Fibroblast of skin of left quadriceps (primary cell): Measurements from ENCODE around the gene DSTN.
"Not testable (repeated sequence)": the region's sequence is repeated elsewhere in the genome, so short reads cannot be mapped to it uniquely, and the experiment has no call there.

Experiments used
- DNase-seq, 2 experiments: peaks; one replicate each; pipeline ENCODE4 v3.0.0-alpha.2; 2013; ENCODE audit warnings: low read depth in 2 of 2

Gene DSTN

DNA sequence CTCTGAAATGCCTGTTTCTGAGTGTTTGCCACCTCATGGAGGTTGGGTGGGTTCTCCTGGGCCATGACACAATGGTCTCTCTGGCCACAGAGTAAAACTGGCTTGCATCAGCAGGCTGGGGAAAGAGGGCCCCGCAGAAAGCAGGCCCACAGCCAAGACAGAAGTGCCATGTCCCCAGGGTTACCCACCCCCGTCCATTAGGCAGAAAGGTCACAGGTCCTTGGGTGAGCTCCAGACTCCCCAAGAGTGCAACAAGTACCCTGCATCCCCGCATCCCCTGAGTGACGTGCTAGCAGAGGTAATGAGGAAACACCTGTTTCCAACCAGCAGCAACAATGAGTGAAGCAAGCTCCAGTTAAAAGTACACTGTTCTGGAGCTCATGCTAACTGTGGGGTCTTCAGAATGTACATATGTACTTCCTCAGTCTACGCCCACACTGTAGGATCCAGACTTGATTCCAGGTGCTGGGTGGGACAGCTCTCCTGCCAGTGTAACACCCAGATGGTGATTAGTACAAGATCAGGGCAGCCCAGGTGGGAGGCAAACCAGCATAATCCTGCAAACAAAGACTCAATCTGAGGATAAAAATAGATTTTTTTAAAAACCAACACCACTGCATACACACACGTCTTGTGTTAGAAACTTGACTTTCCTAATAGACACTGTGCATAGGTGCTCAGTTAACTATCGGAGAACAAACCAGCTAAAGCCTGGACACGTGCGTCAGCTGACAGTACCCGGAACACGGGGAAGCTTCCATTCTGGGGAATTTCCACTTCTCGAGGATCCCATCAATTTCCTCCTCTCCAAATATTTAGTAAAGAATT is 80.6 kb downstream of the DSTN start:
- no peak for DNase-seq

DNA sequence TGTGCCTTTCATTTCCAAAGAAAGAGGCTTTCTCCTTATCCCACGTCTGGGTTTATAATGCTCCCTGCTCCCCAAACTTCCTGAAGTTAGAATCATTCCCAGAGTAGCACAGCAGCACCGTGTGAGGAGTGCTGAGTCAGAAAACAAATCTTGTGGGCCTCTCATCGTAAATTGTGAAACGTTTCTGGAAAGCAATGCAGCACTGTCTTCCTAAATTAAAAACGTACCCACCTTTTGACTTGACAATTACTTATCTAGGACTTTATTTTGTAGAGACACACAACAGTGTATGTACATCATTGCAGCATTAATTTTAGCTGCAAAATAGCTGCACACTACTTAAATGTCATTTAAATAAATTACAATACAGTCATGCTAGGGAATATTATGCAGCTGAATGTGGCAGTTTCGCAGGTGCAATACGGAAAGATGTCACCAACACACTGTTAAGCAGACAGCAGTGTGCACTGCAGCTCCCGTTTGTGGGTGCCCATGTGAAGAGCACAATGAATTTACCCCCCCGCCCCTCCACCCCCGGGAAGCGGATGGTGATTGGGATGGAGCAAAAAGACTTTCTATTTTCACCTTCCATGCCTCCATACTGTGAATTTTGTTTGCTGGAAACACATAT is 81.4 kb downstream of the DSTN start:
- no peak for DNase-seq

DNA sequence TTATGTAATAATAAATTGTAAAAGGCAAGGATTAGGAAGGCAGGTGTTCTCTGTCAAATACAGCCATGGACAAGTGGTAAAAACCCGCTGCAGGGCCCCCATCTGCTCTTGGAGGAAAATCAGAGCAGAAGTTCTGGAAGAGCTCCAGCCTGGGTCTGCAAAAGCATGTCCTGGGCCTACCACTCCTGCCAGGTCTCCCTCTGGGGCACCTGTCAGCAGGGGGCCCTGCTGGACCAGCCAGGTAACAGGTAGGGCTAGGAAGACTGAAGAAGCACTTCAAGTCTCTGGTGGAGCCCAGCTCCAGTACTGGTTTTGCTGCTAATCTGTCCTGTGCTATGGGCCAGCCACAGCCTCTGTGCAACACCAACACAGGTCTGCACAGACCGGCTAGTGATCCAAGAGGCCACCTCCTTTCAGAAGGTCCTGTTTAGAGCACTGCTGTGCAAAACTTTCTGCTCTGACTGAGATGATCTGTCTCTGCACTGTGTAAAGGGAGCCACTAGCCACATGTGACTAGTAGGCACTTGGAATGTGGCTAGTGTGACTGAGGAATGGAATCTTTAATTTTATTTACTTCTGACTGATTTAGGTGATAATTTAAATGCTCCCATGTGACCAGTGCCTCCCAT is 82.0 kb downstream of the DSTN start:
- DNase-seq = no peak

DNA sequence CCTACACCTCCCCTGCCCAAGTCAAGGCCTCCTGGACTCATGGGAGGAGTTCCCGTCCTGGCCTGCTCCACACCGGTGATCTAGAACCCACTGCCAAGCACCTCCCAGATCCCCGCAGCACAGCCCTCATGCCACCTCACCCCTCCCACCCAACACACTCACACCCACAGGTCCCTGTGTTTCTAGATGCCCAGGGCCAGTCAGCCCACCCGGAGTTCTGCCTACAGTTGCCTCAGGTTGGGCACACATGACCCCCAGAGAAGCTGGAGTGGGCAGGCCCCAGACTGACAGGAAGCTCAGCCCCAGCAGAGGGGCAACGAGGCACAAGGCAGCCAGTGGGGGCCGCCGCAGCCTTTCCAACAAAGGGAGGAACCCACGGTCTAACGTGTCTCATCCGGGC is 82.5 kb downstream of the DSTN start:
- no peak for DNase-seq

DNA sequence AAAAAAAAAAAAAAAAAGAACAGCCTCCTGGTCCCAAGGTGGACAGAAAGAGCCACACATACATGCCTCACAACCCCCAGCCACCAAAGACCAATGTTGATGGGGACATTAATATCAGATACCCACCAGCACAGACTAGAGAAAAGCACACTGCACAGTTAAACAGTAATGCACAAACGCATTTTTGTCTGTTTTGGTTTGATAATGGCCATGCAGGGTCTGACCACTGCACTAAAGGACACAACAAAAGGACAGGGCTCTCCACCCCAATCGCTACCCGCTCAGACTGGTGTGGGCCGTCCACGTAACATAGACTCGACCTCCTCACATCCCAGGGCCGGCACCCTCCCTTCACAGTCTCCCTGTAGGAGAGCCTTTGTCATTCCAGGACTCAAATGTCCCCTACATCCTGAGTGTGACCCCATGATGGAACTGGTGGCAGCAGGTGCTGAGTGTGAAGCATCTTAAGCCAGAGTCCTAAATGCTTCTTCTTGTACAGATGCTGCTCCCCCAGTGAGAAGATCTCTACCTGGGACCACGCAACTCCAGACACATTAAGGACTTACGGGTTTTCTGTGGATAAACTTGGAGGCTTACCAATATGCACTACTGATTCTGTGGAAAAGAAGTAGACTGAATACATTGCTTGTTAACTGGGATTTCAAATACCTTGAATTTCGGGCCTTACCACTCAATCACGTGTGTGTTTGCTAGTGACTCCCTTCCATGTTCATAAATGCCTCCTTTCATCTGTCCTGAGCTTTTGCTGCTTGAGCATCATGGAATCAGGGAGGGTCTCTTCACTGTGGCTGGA is 84.2 kb downstream of the DSTN start:
- no peak for DNase-seq

DNA sequence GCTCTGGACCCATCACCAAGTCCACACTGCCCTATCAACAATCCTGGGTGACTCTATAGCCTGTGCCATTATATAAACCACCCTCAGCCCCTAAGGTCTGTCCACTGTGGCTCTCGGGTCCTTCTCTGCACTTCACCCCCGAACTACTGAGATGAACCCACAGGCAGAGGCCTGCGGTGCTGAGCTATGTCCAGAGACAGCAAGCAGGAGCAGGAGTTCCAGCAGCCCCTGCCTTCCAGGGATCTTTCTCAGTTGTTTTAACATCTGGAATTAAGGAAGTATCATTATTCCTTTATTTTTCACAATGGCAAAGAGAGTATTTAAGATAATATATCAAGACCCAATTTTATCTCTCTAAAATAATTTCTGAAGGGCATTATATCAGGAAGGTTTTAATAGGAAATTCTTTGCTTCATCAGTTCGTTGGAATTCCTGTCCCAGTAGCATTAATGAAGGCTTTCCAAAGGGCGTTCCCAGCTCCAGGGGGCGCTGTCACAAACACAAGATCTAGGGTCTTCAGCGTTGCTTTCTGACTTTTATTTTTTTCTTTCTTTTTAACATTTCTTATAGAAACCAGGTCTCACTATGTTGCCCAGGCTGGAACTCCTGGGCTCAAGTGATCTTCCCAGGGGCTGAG is 84.9 kb downstream of the DSTN start:
- DNase-seq = peak; percentile 29 to 34

DNA sequence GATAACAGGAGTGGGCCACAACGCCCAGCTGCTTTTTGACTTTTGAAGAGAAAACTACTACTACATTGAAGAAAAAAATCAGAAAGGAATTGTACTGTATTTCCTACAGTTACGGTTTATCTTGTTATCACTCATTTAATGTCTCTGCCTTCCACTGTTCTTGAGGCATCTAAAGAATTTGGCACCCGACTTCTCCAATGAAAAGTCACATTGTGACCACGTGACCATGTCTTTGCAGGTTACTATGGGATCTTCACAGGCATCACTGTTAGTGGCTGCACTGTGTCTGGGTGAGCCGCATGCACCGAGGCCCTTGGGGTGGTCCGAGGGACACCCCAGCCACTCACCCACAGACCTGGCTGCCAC is 85.4 kb downstream of the DSTN start:
- no peak for DNase-seq

DNA sequence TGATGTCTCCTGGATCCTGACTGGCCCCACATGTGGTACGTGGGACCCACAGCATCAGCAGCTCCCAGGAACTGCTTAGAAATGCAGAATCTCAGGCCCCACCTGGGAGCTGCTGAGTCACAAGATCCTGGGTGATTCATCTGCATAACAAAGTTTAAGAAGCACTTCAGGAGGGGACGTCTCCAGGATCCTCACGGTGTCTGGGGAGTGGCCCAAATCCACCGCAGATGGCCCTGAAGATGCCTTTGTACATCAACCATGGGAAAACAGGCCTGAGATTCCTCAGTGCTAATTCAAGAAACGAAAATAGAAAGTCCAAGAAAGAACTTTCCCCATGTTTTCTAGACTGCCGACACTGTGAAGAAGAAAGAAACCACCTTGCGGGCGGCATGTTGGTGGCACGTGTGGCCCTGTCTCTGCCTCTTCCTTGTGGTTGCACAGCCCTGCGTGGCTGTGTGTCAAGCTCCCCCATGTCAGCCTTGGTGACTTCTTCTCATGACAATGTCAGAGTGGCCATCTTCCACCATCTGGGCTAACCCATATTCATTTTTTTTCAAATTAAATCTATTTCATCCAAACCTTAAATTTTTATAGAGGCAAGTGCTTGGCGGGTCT is 86.1 kb downstream of the DSTN start:
- no peak for DNase-seq

DNA sequence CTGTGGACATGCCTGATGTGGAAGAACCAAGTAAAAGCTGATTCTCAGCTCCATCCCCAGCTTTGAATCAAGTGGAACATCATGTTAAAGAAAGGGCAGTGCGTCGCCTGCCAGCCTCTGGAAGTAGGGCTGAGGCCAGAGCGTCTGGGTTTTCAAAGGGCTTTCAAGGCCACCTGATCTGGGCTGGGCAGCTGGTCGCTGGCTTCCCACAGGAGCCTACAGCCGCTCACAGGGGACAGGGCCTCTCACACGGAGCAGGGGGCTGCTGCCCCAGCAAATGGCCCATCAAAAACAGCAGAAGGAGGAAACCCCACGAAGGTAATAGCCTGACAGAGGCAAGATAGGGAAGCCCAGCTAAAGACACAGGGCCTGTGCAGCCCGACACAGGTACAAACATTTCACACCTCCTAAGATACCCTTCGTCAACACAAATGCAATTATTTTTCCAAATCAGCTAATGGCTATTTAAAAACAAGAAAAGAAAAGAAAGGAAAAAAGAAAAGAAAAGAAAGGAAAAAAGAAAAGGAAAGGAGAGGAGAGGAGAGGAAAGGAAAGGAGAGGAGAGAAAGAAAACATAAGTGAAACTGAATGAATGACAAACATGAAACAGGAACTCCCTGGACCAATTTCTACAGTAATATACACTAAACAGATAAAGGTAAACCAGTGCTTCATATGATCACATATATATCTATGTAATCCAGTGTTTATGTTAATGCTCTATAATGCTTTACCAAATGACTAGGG is 87.4 kb downstream of the DSTN start:
- no peak for DNase-seq

DNA sequence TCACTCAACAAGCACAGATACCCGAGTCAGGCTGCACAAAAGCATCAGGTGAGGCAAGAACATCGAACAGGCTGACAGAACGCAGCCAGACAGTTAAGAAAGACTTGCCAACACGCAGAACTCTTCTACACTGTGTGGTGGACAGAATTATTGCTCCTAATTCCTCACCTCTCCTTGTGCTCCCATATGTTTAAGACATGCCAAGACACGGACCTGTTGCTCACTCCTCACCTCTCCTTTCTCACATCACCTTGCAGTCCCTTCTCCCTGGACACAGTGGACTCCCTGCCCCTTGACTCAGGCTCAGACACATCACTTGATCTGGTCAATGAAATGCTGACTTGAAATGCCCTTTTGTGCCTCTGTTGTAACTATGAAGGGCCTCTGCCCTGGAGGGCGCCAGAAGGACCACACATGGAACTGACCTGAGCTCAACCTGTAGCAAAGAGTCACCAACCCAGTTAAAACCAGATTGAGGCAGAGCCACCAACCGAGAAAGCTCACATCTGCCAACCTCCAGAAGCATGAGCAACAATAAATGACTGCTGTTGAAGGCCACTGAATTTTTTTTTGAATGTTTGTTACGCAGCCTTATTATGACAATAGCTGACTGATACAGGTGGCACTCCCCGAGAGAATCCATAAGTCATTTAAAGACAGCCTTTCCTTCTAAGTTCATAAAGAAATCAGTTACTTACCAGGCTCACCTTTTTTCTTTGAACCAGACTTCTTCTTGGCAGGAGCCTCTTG is 88.2 kb downstream of the DSTN start:
- no peak for DNase-seq

DNA sequence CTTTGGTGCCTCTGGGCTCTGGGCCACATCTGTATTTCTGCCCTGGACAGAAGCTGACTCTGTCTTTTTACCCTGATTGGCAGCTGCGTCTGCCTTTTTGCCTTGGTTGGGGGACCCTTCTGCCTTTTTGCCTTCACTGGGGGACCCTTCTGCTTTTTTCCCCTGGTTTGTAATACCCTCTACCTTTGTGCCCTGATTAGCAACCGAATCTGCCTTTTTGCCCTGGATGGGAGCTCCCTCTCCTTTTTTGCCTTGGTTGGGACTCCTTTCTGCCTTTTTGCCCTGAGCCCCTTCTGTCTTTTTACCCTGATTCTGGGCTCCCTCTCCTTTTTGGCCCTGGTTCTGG is 88.7 kb downstream of the DSTN start:
- DNase-seq = no peak

DNA sequence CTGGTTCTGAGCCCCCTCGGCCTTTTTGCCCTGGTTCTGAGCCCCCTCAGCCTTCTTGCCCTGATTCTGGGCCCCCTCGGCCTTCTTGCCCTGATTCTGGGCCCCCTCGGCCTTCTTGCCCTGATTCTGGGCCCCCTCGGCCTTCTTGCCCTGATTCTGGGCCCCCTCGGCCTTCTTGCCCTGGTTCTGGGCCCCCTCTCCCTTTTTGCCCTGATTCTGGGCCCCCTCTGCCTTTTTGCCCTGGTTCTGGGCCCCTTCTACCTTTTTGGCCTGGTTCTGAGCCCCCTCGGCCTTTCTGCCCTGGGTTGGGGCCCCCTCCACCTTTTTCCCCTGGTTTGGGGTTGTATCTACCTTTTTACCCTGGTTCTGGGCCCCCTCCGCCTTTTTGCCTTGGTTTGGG is 89.5 kb downstream of the DSTN start:
- DNase-seq = not testable (repeated sequence)
